ENCODE data around the gene PRPSAP1.
A peak's percentile ranks its signal among the peaks of the same experiment; 100 is the strongest.

PRPSAP1 gene

GRCh38 chr17:76353599-76354316 is at the start of gene PRPSAP1:
Gene PRPSAP1, minus strand, starts transcription at chr17:76353916. Its CDS starts 213 bp downstream, at chr17:76353703.
- no peak for FAIRE-seq

- FAIRE-seq = no peak
Measured at GRCh38 chr17:76402711-76403110, 49.0 kb upstream of the PRPSAP1 start.

GRCh38 chr17:76399175-76400172 is 45.8 kb upstream of the PRPSAP1 start:
- FAIRE-seq = no peak

- FAIRE-seq = no peak
Measured at GRCh38 chr17:76398523-76399174, 44.9 kb upstream of the PRPSAP1 start.

- FAIRE-seq = peak; percentile 32
Measured at GRCh38 chr17:76397687-76398522, 44.2 kb upstream of the PRPSAP1 start.

GRCh38 chr17:76397184-76397583 is 43.5 kb upstream of the PRPSAP1 start:
- no peak for FAIRE-seq

- FAIRE-seq = no peak
Measured at GRCh38 chr17:76395980-76396379, 42.3 kb upstream of the PRPSAP1 start.

- FAIRE-seq = no peak
Measured at GRCh38 chr17:76394166-76394565, 40.5 kb upstream of the PRPSAP1 start.

- no peak for FAIRE-seq
Measured at GRCh38 chr17:76391200-76391715, 37.5 kb upstream of the PRPSAP1 start.

- no peak for FAIRE-seq
Measured at GRCh38 chr17:76390003-76390421, 36.3 kb upstream of the PRPSAP1 start.

GRCh38 chr17:76388966-76389888 is 35.5 kb upstream of the PRPSAP1 start:
- no peak for FAIRE-seq

- no peak for FAIRE-seq
Measured at GRCh38 chr17:76386966-76387765, 33.5 kb upstream of the PRPSAP1 start.

GRCh38 chr17:76385892-76386786 is 32.4 kb upstream of the PRPSAP1 start:
- no peak for FAIRE-seq

- no peak for FAIRE-seq
Measured at GRCh38 chr17:76384987-76385891, 31.5 kb upstream of the PRPSAP1 start.

- FAIRE-seq = no peak
Measured at GRCh38 chr17:76384222-76384986, 30.7 kb upstream of the PRPSAP1 start, which contains the start of gene SPHK1. Gene SPHK1, plus strand, starts transcription at chr17:76384609. Its CDS starts 1,036 bp downstream, at chr17:76385645.

- FAIRE-seq = no peak
Measured at GRCh38 chr17:76383546-76384221, 30.0 kb upstream of the PRPSAP1 start.

Measured in TTC549 (cell line).